ENCODE results near the gene OR2B2.
"Not testable (repeated sequence)": the region's sequence is repeated elsewhere in the genome, so short reads cannot be mapped to it uniquely, and the experiment has no call there.

Gene OR2B2

GRCh38 chr6:27911956-27912446, at the start of gene OR2B2:
Gene OR2B2 (minus strand): TSS chr6:27912396. CDS start chr6:27912319, 77 bp downstream.
- no peak for DNase-seq

- no peak for DNase-seq
These were observed 45.3 kb upstream of the OR2B2 start for GRCh38 chr6:27957516-27957915.

GRCh38 chr6:27956941-27957340, 44.7 kb upstream of the OR2B2 start, which contains the start of gene OR2B6:
Gene OR2B6 (plus strand): TSS chr6:27957241. CDS start chr6:27957241, 0 bp downstream.
- DNase-seq: no peak

GRCh38 chr6:27951040-27951439, 38.8 kb upstream of the OR2B2 start:
- no peak for DNase-seq

GRCh38 chr6:27948237-27948636, 36.0 kb upstream of the OR2B2 start:
- no peak for DNase-seq

GRCh38 chr6:27943072-27943471, 30.9 kb upstream of the OR2B2 start:
- DNase-seq: not testable (repeated sequence)

GRCh38 chr6:27940766-27941165, 28.6 kb upstream of the OR2B2 start:
- DNase-seq: no peak

GRCh38 chr6:27931209-27931608, 19.0 kb upstream of the OR2B2 start:
- no peak for DNase-seq

- DNase-seq: not testable (repeated sequence)
These were observed 17.7 kb upstream of the OR2B2 start for GRCh38 chr6:27929930-27930329.

GRCh38 chr6:27928041-27928440, 15.8 kb upstream of the OR2B2 start:
- DNase-seq: not testable (repeated sequence)

- no peak for DNase-seq
These were observed 12.0 kb upstream of the OR2B2 start for GRCh38 chr6:27924179-27924578.

GRCh38 chr6:27922949-27923348, 10.8 kb upstream of the OR2B2 start:
- DNase-seq: no peak

GRCh38 chr6:27908017-27908416, 4.2 kb downstream of the OR2B2 start:
- DNase-seq: no peak

- DNase-seq: peak in 1 of 2 experiments; percentile 71
These were observed 9.6 kb downstream of the OR2B2 start for GRCh38 chr6:27902335-27903314.

GRCh38 chr6:27901801-27902200, 10.4 kb downstream of the OR2B2 start:
- no peak for DNase-seq

GRCh38 chr6:27900197-27900596, 12.0 kb downstream of the OR2B2 start:
- not testable (repeated sequence) for DNase-seq

- no peak for DNase-seq
These were observed 12.7 kb downstream of the OR2B2 start for GRCh38 chr6:27899543-27899942.

GRCh38 chr6:27897580-27898206, 14.5 kb downstream of the OR2B2 start:
- DNase-seq: no peak

GRCh38 chr6:27896398-27896796, 15.8 kb downstream of the OR2B2 start:
- no peak for DNase-seq

- DNase-seq: peak in 1 of 2 experiments; percentile 49
These were observed 17.1 kb downstream of the OR2B2 start for GRCh38 chr6:27894839-27895762.

- peak; percentile 51 to 58 for DNase-seq
These were observed 18.1 kb downstream of the OR2B2 start for GRCh38 chr6:27893836-27894807.

Data from cerebellar nuclear complex (tissue), 1 donor.